Cardiac fibroblast (primary cell): ENCODE measurements around the gene AGAP6.
"Not testable (repeated sequence)": the region's sequence is repeated elsewhere in the genome, so short reads cannot be mapped to it uniquely, and the experiment has no call there.

ENCODE experiments used
- DNase-seq, 2 donors: peaks; one replicate each; pipeline versions ENCODE4 v3.0.0 to v3.0.0-alpha.2; 2010; ENCODE audit warnings: low read depth in 2 of 2
- H3K4me3 ChIP-seq, 2 donors: replicated peaks in 1 of 2; 1 replicate in 1 of 2; 2 replicates in 1 of 2; pipeline ENCODE4 v1.5.1; 2011; ENCODE audit warnings: low read depth in 2 of 2, low read length in 2 of 2, mild to moderate bottlenecking in 2 of 2, moderate library complexity in 1 of 2

Gene AGAP6

DNA sequence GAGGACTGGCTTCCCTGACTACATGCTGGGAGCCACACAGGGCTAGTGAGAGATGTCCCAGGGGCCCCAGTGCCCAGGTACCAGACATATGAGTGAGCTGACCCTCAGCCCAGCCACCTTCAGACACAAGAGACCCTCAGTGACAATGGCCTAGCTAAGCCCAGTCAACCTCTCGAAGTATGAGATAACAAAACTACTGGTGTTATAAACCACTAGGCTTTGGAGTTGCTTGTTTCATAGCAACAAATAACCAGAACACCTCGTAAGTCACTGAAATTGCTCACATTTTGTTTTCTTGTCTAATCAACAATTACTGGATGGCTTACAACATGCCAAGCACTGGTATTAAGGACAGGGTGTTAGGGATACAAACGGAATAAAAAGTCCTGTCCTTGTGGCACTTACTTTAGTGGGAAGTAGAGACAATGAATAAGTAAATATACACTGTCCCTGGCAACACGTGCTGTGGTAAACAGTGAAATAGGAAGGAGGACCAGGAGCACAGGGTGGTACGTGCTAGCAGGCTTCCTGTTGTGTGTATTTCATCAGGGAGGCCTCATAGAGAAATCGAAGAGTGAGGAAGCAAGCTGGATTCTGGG lies 64.7 kb downstream of the AGAP6 start:
- not testable (repeated sequence) for DNase-seq, H3K4me3 ChIP-seq

DNA sequence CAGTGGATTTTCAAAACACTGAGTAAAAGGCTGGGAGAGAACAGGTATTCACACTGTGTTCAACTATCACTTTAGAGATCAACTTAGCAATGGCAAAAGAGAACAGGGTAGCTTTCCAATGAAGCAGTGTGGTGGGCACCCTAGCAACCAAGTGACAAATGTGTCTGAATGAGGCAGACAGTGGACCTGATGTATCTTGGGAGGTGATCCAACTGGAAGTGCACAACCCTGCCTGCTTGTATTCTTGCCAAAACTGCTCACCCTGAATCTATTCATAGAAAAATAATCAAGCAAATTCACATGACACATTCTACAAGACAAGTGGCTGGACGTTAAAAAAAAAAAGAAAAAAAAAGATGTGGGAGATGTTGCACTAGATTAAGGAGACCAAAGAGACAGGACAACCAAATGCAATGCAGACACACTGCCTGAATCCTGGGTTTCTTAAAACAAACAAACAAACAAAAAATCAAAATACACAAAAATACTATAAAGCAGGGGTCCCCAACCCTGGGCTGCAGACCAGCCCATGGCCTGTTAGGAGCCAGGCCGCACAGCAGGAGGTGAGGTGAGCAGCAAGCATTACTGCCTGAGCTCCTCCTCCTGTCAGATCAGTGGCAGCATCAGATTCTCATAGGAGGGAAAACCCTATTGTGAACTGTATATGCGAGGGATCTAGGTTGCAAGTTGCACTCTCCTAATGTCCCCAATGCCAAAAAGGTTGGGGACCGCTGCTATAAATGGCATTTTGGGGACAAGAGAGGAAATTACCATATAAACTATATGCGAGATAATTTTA lies 67.5 kb downstream of the AGAP6 start:
- DNase-seq, H3K4me3 ChIP-seq: not testable (repeated sequence)

DNA sequence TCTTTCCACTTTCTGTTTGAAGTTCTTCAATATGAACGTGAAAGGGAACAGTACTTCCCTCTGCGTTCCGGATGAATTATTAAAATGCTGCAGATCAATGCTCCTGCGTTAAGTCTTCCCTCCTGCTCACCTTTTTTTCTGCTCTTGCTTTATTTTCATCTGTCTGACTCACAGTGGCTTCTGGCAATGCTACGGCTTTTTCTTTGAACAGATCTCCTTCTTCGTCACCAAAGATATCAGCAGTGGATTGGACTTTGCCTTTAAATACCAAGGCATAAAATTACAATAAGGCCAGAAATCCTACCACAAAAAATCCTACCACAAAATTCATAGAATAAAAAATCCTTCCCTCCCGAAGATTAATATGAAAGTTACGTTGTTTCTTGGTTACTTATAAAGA lies 68.4 kb downstream of the AGAP6 start:
- not testable (repeated sequence) for H3K4me3 ChIP-seq

DNA sequence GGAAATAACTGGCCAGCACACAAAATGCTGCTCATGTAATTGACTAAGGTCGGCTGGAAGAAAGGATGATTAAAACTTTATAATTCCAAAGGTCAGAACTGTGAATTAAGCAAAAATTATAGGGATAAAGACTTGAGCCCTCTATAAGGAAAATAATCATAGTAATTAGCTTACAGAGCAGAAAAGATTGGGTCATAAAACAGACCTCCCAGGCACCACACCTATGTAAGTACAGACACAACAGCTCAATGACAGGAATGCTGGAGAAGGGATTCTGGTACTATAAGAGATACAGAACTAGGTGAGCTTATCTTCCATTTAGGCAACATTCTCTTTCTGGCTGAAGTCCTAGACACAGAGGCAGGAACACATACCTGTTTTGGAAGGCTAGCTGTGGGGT lies 70.5 kb downstream of the AGAP6 start:
- DNase-seq, H3K4me3 ChIP-seq: not testable (repeated sequence)

More for the DNA sequence above, 68.4 kb downstream of the AGAP6 start:
- DNase-seq, result not testable (repeated sequence)

DNA sequence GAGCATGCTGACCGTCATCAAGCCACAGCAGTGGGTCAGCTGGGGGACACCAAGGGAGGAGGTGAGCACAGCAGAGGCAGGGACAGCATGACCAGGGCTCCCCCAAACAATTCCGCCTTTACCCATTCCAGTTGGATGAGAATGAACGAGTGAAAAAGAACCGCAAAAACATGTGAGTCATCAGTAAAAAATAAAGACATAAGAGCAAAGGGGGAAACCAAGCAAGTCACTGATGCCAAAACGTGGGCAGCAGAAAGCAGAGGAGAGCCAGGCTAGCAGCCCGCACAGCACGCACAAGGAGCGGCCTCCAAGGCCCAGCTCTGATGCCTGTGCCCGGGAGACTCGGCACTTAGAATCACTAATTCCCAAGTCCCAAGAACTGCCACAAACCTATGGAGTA lies 71.7 kb downstream of the AGAP6 start:
- peak in 1 of 2 donors; percentile 33 for DNase-seq
- H3K4me3 ChIP-seq, result not testable (repeated sequence)
